Measurements from ENCODE around the gene ANKDD1A. TPM values are rescaled to one million over a fixed set of nuclear protein-coding genes. Genes with fewer than 3 reads are reported as not detected.

ANKDD1A gene
- polyA plus RNA-seq, 3 donors, result 0.49 to 3.5 (median 0.90) TPM

GRCh38 chr15:64915518-64916227 lies 4.0 kb downstream of the ANKDD1A start:
- Histone ChIP-seq H3K4me1 (ENCODE audit: control insufficient read depth in 1 of 2, insufficient read depth in 2 of 2, low read length in 2 of 2) (peaks cover 9 to 11% of the 10 kb centered on the region in 2 donors), H3K4me3 (replicated peaks in 1 of 3; ENCODE audit: low read depth in 2 of 3, low read length in 3 of 3) (no peak overlapping the region), H3K9me3 (replicated peaks in 1 of 2; ENCODE audit: control insufficient read depth in 1 of 2, insufficient read depth in 1 of 2, low read length in 2 of 2) (no peaks in the 10 kb centered on the region), H3K27me3 (ENCODE audit: control insufficient read depth in 2 of 2, insufficient read depth in 2 of 2, low read length in 2 of 2) (peaks cover 7 to 20% of the 10 kb centered on the region in 2 donors), H2AFZ (ENCODE audit: insufficient read depth, low read depth, low read length, poor library complexity, severe bottlenecking) (no peak overlapping the region), H3K36me3 (replicated peaks in 1 of 2; ENCODE audit: control insufficient read depth in 1 of 2, insufficient read depth in 2 of 2, low read length in 2 of 2) (no peaks in the 10 kb centered on the region), H3K4me2 (replicated peaks; ENCODE audit: extremely low read depth, low read length, poor library complexity, severe bottlenecking) (no peak overlapping the region), H3K9ac (ENCODE audit: insufficient read depth, low read length, poor library complexity, severe bottlenecking) (no peak overlapping the region), H3K27ac (ENCODE audit: low read depth in 1 of 2, low read length in 2 of 2) (no peak overlapping the region), H3K79me2 (ENCODE audit: insufficient read depth, low read length) (no peaks in the 10 kb centered on the region), H4K20me1 (ENCODE audit: insufficient read depth, low read length) (no peaks in the 10 kb centered on the region)
- Mint-ChIP-seq H3K36me3 (peaks cover 6 to 9% of the 10 kb centered on the region in 2 donors), H3K27ac (no peak overlapping the region), H3K4me3 (no peak overlapping the region), H3K27me3 (ENCODE audit: low read depth in 3 of 3) (peaks cover 16 to 28% (median 28%) of the 10 kb centered on the region in 3 donors), H3K9me3 (peaks cover 0 to 8% (median 0%) of the 10 kb centered on the region in 7 donors), H3K4me1 (peaks cover 10% of the 10 kb centered on the region)
- 57% methylated on average over 8 of the region's 13 CpGs for WGBS (ENCODE audit: insufficient coverage)
- TF ChIP-seq CTCF (IDR thresholded peaks at IDR 0.05), result no peak
- intact Hi-C loops (cut with micrococcal nuclease), result no loop called here
- DNase-seq, result no peak

GRCh38 chr15:64916365-64916764 lies 4.7 kb downstream of the ANKDD1A start:
- H3K9ac ChIP-seq (ENCODE audit: insufficient read depth, low read length, poor library complexity, severe bottlenecking), result no peak overlapping the region
- peaks cover 9 to 21% (median 21%) of the 10 kb centered on the region in 3 donors for H3K27me3 Mint-ChIP-seq (ENCODE audit: low read depth in 3 of 3)
- intact Hi-C loops (cut with micrococcal nuclease), result no loop called here
- no peak overlapping the region for H3K4me2 ChIP-seq (replicated peaks; ENCODE audit: extremely low read depth, low read length, poor library complexity, severe bottlenecking)
- peaks cover 0 to 13% of the 10 kb centered on the region in 2 donors for H3K27me3 ChIP-seq (ENCODE audit: control insufficient read depth in 2 of 2, insufficient read depth in 2 of 2, low read length in 2 of 2)
- H3K4me1 ChIP-seq (ENCODE audit: control insufficient read depth in 1 of 2, insufficient read depth in 2 of 2, low read length in 2 of 2), result peaks cover 7 to 8% of the 10 kb centered on the region in 2 donors
- no peak for DNase-seq
- TF ChIP-seq CTCF (IDR thresholded peaks at IDR 0.05), result no peak
- no peak overlapping the region for H3K4me3 ChIP-seq (replicated peaks in 1 of 3; ENCODE audit: low read depth in 2 of 3, low read length in 3 of 3)
- H3K79me2 ChIP-seq (ENCODE audit: insufficient read depth, low read length), result no peaks in the 10 kb centered on the region
- H3K4me3 Mint-ChIP-seq, result no peak overlapping the region
- no peaks in the 10 kb centered on the region for H4K20me1 ChIP-seq (ENCODE audit: insufficient read depth, low read length)
- WGBS (ENCODE audit: insufficient coverage), result 83% methylated on average over 1 of the region's 2 CpGs
- peaks cover 6% of the 10 kb centered on the region for H3K4me1 Mint-ChIP-seq
- no peak overlapping the region for H3K27ac Mint-ChIP-seq
- H2AFZ ChIP-seq (ENCODE audit: insufficient read depth, low read depth, low read length, poor library complexity, severe bottlenecking), result no peak overlapping the region
- H3K36me3 ChIP-seq (replicated peaks in 1 of 2; ENCODE audit: control insufficient read depth in 1 of 2, insufficient read depth in 2 of 2, low read length in 2 of 2), result no peaks in the 10 kb centered on the region
- no peaks in the 10 kb centered on the region for H3K9me3 ChIP-seq (replicated peaks in 1 of 2; ENCODE audit: control insufficient read depth in 1 of 2, insufficient read depth in 1 of 2, low read length in 2 of 2)
- peaks cover 6 to 8% of the 10 kb centered on the region in 2 donors for H3K36me3 Mint-ChIP-seq
- H3K9me3 Mint-ChIP-seq, result peaks cover 0 to 4% (median 0%) of the 10 kb centered on the region in 7 donors
- no peak overlapping the region for H3K27ac ChIP-seq (ENCODE audit: low read depth in 1 of 2, low read length in 2 of 2)

Measured in CD14-positive monocyte (primary cell).